NCI-H1694 treated with DMSO at 0.1 percent for 48 hours (cell line): ENCODE data around the gene SNX7.

Source experiments
- DNase-seq: peaks from one replicate; lab custom pipeline; 2025; lab: John Stamatoyannopoulos, UW

SNX7 gene

DNA sequence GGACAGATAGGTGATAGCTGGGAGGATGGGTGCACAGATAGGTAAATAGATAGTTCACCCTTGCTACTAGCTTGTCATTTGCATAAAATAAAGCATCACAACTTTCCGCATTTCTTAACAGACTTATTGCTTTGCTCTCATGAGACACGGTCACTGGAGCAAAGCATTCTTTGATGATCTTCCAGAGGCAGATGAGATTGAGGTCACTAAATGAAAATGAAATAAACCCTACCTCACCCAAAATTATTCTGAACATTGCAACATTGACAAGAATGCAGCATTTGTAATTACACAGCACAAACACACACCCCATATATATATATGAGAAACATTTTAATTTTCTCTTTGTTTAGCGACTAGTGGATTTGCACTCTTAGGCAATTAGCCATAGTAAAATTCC is 107.6 kb downstream of the SNX7 start:
- DNase-seq, result no peak

DNA sequence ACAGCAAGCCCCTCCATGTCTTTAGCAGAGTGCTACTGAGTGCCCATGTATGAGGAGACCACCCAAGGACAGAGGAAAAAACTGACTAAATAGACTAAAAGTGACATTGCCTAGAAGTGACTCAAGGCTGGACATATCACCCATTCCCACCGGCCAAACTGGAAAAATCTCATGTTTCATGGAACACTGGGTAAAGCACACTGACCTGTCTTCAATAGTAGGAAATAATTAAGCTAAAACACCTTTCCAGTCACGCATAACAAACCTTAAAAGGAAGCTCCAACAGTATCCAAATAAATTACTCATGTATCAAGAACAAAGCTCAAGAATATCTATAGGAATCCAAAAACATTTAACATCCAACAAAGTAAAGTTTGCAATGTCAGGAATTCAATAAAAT is 120.4 kb downstream of the SNX7 start:
- DNase-seq, result no peak

DNA sequence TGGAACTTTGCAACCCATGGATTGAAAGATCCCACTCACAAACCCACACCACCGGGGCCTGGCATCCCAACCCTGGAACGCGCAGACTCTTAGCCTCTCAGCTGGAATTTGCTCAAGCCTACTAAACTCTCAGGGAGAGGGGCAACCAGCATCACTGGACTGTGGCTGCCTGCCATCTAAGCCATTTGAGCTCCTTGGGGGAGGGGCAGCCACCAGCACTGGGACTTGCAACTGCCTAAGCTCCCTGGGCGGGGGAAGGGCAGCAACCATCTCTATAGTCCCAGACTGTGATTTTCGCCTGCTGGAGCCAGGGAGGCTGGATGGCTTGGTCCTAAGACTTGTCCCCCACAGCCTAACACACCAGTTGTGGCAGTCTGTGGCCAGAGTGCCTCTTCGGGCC is 122.3 kb downstream of the SNX7 start:
- no peak for DNase-seq

DNA sequence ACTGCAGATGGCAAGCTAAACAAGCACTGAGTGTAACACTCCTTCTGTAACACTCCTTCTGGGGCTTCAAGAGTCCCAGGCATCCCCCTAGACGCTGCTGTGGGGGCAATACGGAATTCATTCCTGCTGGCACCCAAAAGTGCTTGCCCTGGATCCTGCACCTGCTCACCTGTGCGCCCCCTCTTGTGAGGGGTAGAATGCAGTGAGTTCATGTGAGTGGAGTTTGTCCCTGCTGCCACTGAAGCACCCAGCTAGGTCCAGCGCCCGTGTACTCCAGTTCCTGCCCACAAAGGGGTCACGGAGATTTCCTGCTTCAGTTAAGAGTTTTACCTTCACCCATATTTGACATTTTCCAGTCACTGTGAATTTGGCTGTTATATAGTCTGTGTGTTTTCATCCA is 130.0 kb downstream of the SNX7 start:
- DNase-seq, result no peak

DNA sequence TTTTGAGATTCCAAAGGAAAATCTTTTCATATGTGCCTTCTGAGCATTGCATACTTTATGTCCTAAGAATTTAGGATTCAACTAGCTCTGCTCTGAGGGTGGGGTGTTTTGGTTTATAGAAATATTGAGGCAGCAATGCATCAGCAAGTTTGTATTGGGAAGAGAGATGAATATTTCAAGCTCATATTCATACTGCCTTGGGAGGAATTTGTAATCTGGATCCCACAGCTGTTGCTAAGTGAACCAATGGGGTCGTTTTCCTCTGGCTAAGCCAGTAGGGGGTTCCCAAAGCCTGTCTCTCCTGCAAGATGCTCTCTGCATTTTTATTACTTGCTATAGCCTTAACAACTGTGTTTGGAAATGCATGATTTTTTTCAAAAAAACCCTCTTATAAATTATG is 130.6 kb downstream of the SNX7 start:
- no peak for DNase-seq

DNA sequence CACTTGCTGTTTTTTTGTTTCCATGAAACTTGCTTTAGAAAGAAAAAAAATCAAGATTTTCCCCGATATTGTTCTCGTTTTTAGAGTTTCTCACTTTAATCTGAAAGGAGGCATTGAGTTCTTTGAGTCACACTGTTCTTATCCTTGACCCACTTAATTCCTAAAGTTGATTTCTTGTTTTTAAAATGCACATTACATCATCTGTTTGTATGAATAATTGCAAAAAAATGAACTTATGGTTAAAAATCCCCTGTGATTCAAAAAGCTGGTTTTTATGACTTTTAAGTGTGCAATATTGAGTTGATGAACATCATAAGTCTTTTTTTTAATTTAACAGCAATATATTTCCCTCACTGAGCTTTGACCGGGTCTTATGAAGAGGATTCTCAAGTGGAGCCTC is 131.6 kb downstream of the SNX7 start:
- DNase-seq, result no peak

DNA sequence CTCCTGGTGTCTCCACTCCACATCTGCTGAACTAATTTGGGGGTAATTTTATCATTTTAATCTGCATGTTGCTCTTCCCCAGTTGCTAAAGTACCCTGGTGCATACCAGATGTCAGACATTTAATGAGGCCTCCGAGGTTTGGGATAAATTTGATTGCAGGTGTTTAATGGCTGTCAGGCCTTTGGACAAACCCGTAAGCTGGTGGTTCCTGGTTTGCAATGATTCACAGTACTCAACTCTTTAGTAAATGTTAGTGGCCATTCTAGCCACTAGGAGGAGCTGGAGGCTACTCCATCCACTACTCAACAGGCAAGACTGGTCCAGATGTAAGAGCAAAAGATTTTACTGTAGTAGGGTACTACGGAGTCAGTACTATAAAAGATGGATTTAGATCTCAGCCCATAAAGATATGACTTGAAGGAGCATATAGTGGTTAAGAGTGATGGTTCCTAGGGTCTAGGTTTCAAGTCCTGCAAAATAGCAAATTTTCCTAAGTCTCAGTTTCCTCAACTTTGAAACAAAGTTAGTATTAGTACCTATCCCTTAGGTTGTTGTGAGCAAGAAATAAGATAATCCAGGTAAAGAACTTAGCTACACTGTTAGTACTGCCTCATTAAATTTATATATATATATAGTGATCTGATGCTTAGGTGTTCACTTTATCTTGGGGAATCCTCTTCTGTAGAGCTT is 132.8 kb downstream of the SNX7 start:
- DNase-seq, result peak; percentile 73

DNA sequence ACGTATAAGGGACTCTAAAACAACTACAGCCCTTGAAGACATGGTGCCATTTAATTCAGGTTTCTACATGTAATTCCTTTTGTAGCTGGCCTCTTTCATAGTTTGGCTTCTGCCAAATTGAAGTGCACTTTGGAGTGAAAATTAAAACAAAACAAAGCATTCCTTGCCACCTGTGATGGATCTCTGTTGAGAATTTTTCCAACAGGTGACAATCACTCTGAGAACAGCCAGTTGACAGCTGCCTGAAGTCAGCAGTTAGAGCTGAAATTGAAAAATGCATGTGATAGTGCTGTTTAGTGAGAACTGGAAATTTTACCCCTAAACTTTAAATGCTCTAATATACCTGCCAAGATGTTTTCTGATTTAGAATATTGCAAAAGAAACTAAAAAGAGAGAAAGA is 134.5 kb downstream of the SNX7 start:
- DNase-seq, result no peak

DNA sequence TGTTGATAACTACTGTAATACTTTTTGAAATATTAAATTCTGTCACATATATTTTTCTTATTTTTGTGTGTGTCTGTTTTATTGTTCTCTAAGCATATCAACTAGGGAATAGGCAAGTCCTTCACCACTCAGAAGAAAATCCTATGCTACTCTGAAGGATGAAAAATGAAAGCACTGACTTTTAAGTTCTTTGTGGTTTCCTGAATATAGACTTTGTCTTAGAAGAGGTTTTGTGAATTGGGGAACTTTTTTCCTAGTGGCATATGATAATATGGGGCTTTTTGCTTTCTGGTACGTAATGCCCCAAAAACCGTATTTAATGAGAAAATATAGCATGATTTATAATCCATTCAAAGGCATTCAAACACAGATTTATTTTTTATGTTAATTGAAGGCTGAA is 136.0 kb downstream of the SNX7 start:
- no peak for DNase-seq
